Measurements from ENCODE around the gene TMEM132E. TPM values are rescaled to one million over a fixed set of nuclear protein-coding genes. Genes with fewer than 3 reads are reported as not detected.

TMEM132E gene
- total and polyA plus RNA-seq, 2 of the 4 experiments (the other 2 are of a cell fraction) = not detected

DNA sequence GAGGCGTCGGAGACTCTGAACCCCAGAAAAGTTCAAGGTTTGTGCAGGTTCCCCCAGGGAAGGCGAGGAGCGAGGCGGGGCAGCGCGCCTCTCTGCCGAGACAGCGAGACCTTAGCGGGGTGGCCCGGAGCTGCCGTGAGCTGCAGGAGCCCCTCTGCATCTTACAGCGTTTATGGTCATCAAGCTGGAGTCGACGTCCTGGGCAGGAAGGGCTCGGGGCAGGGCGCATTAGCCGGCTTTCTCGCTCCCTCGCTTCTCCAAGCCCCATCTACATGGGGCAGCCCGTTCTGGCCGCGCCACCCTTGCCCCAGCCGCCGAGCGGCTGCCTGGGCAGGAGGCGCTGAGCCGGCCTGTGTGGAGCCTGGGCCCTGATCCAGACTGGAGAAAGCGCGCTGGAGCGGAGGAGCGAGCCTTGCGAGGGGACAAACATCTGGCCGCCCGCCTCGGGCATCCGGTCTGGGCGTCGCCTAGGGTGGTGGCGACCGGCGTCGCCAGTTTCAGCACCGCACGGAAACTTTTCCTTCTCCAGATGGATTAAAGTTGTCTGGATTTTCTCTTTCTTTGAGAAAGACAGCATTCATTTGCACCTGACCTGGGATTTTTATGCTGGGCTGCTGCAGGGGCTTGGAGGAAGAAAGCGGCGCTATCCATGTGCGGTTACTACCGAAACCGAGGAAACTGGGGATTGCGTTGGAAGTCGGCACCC is 750 bp downstream of the TMEM132E start:
- dilution Hi-C loops (cut with HindIII; ENCODE audit: low sequenced_read_pairs, unreplicated experiment) = no loop called here
- H3K27me3 ChIP-seq (ENCODE audit: control insufficient read depth, insufficient read depth, low read length) = peaks cover 87% of the 10 kb centered on the region
- no peak overlapping the region for H4K5ac ChIP-seq (ENCODE audit: low read depth, low read length)
- no peaks in the 10 kb centered on the region for H3K79me1 ChIP-seq (ENCODE audit: low read depth in 1 of 2, low read length in 2 of 2)
- H3K18ac ChIP-seq (ENCODE audit: low read depth, low read length) = no peak overlapping the region
- DNase-seq = no peak
- no peak overlapping the region for H3K14ac ChIP-seq (replicated peaks; ENCODE audit: low read depth, low read length)
- no peaks in the 10 kb centered on the region for H3K9me1 ChIP-seq (ENCODE audit: insufficient read depth, low read length)
- H3K23ac ChIP-seq (ENCODE audit: low read depth, low read length) = no peak overlapping the region
- H3K4me3 ChIP-seq (ENCODE audit: insufficient read depth, low read depth, low read length) = no peak overlapping the region
- H3K36me3 ChIP-seq (ENCODE audit: control insufficient read depth, insufficient read depth, low read length) = no peaks in the 10 kb centered on the region
- no peaks in the 10 kb centered on the region for H4K20me1 ChIP-seq (ENCODE audit: insufficient read depth, low read length)
- H3K4ac ChIP-seq (ENCODE audit: low read depth, low read length) = no peak overlapping the region
- POLR2A ChIA-PET (ENCODE audit: unreplicated experiment) = no interaction called here
- peak; percentile 49 for ATAC-seq (ENCODE audit: low read depth)
- no peaks in the 10 kb centered on the region for H3K9me3 ChIP-seq (ENCODE audit: control insufficient read depth, insufficient read depth, low read length)
- H2BK15ac ChIP-seq (ENCODE audit: low read depth, low read length) = no peak overlapping the region
- H2AK5ac ChIP-seq (ENCODE audit: low read depth, low read length) = no peak overlapping the region
- H3K56ac ChIP-seq (ENCODE audit: extremely low read depth, insufficient read depth, low read length) = no peak overlapping the region
- H2AFZ ChIP-seq (replicated peaks; ENCODE audit: low read length, poor library complexity) = peak overlapping the region; percentile 51
- in situ Hi-C loops (cut with MboI; ENCODE audit: low sequenced_read_pairs) = no loop called here
- no TSS peak for BruUV-seq (replicated peaks)
- no peak overlapping the region for H3K27ac ChIP-seq (ENCODE audit: insufficient read depth, low read length)
- no peak overlapping the region for H4K91ac ChIP-seq (ENCODE audit: insufficient read depth, low read depth, low read length)
- WGBS, 2 experiments (ENCODE audit: extremely low coverage in 2 of 2, insufficient read length in 1 of 2) = 1% methylated on average over 22 of the region's 52 CpGs; no CpG with 5 or more reads in 1 of the 2 experiments
- H3K4me2 ChIP-seq (ENCODE audit: low read depth, low read length) = no peak overlapping the region; the same call in 1 of the 2 replicates
- no peak overlapping the region for H2BK20ac ChIP-seq (ENCODE audit: low read depth, low read length)
- peaks cover 2% of the 10 kb centered on the region; the same call in 1 of the 2 replicates for H3K4me1 ChIP-seq (ENCODE audit: control insufficient read depth, insufficient read depth, low read length)
- TF ChIP-seq MAFK (IDR thresholded peaks at IDR 0.05; ENCODE audit: low read depth, low read length) = no peak
- TF ChIP-seq, protein P1, sequence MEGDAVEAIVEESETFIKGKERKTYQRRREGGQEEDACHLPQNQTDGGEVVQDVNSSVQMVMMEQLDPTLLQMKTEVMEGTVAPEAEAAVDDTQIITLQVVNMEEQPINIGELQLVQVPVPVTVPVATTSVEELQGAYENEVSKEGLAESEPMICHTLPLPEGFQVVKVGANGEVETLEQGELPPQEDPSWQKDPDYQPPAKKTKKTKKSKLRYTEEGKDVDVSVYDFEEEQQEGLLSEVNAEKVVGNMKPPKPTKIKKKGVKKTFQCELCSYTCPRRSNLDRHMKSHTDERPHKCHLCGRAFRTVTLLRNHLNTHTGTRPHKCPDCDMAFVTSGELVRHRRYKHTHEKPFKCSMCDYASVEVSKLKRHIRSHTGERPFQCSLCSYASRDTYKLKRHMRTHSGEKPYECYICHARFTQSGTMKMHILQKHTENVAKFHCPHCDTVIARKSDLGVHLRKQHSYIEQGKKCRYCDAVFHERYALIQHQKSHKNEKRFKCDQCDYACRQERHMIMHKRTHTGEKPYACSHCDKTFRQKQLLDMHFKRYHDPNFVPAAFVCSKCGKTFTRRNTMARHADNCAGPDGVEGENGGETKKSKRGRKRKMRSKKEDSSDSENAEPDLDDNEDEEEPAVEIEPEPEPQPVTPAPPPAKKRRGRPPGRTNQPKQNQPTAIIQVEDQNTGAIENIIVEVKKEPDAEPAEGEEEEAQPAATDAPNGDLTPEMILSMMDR (conservative IDR thresholded peaks at IDR 0.05; ENCODE audit: low read depth, low read length) = no peak
- no peak for TF ChIP-seq NFE2L2 (IDR thresholded peaks at IDR 0.05; ENCODE audit: low read depth, low read length)
- no peak for TF ChIP-seq MXI1 (IDR thresholded peaks at IDR 0.05; ENCODE audit: borderline replicate concordance, low read depth, low read length)
- no peak for TF ChIP-seq RFX5 (IDR thresholded peaks at IDR 0.05; ENCODE audit: low read depth, low read length)
- TF ChIP-seq SMC3 (IDR thresholded peaks at IDR 0.05; ENCODE audit: low read depth, low read length) = no peak
- no peak for TF ChIP-seq CEBPB (IDR thresholded peaks at IDR 0.05; ENCODE audit: low read depth, low read length)
- TF ChIP-seq RCOR1 (IDR thresholded peaks at IDR 0.05; ENCODE audit: insufficient replicate concordance, low read length) = no peak
- TF ChIP-seq, protein P2, sequence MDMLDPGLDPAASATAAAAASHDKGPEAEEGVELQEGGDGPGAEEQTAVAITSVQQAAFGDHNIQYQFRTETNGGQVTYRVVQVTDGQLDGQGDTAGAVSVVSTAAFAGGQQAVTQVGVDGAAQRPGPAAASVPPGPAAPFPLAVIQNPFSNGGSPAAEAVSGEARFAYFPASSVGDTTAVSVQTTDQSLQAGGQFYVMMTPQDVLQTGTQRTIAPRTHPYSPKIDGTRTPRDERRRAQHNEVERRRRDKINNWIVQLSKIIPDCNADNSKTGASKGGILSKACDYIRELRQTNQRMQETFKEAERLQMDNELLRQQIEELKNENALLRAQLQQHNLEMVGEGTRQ (IDR thresholded peaks at IDR 0.05; ENCODE audit: low read depth, low read length) = no peak
- no peak for TF ChIP-seq FOS (IDR thresholded peaks at IDR 0.05; ENCODE audit: low read depth, low read length)
- no peak for TF ChIP-seq RAD21 (IDR thresholded peaks at IDR 0.05; ENCODE audit: low read length)
- TF ChIP-seq BHLHE40 (IDR thresholded peaks at IDR 0.05; ENCODE audit: low read depth, low read length) = no peak
- no peak for TF ChIP-seq MAZ (IDR thresholded peaks at IDR 0.05; ENCODE audit: borderline replicate concordance, low read depth, low read length)
- TF ChIP-seq, protein P3, sequence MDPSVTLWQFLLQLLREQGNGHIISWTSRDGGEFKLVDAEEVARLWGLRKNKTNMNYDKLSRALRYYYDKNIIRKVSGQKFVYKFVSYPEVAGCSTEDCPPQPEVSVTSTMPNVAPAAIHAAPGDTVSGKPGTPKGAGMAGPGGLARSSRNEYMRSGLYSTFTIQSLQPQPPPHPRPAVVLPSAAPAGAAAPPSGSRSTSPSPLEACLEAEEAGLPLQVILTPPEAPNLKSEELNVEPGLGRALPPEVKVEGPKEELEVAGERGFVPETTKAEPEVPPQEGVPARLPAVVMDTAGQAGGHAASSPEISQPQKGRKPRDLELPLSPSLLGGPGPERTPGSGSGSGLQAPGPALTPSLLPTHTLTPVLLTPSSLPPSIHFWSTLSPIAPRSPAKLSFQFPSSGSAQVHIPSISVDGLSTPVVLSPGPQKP (IDR thresholded peaks at IDR 0.05; ENCODE audit: borderline replicate concordance, low read depth, low read length) = no peak
- no peak for TF ChIP-seq POLR2A (IDR thresholded peaks at IDR 0.05; ENCODE audit: low read depth, low read length)
- no peak for TF ChIP-seq CHD1 (IDR thresholded peaks at IDR 0.05; ENCODE audit: low read depth, low read length)
- H4K8ac ChIP-seq (ENCODE audit: low read depth in 2 of 2, low read length in 2 of 2) = no peak overlapping the region
- H2BK120ac ChIP-seq (ENCODE audit: low read depth, low read length) = no peak overlapping the region
- no peak overlapping the region for H3K9ac ChIP-seq (ENCODE audit: low read depth, low read length)
- no peak overlapping the region for H2BK5ac ChIP-seq (ENCODE audit: low read depth, low read length, poor library complexity, severe bottlenecking)
- intact Hi-C loops (cut with micrococcal nuclease) = no loop called here
- H2AK9ac ChIP-seq (replicated peaks; ENCODE audit: low read depth, low read length, poor library complexity) = peak overlapping the region; percentile 24
- CTCF ChIA-PET = no interaction called here

All from IMR-90 (cell line).